H9 (cell line): ENCODE measurements around the gene CAVIN3. TPM values are rescaled to one million over a fixed set of nuclear protein-coding genes. Genes with fewer than 3 reads are reported as not detected.

Experiments
- DNase-seq: peaks from one replicate; pipeline ENCODE4 v3.0.0-alpha.2; 2017
- H2AFZ ChIP-seq: one replicate; pipeline ENCODE4 v1.6.1; 2013; ENCODE audit warnings: mild to moderate bottlenecking, low read length, control low read depth, moderate library complexity
- H2AK5ac ChIP-seq: 2 replicates; pipeline ENCODE4 v1.6.1; 2013; ENCODE audit warnings: low read length, control low read depth, mixed read lengths; ENCODE audit not compliant: insufficient read length
- H2BK120ac ChIP-seq: one replicate; pipeline ENCODE4 v1.6.1; 2013; ENCODE audit warnings: low read depth, mild to moderate bottlenecking, low read length, control low read depth, inconsistent platforms; ENCODE audit not compliant: poor library complexity, severe bottlenecking
- H2BK12ac ChIP-seq: 2 replicates; pipeline ENCODE4 v1.6.1; 2013; ENCODE audit warnings: low read length, control low read depth, mixed read lengths, low read depth; ENCODE audit not compliant: insufficient read length
- H2BK15ac ChIP-seq: 2 replicates; pipeline ENCODE4 v1.6.1; 2013; ENCODE audit warnings: low read depth, low read length, control low read depth
- H2BK20ac ChIP-seq: one replicate; pipeline ENCODE4 v1.6.1; 2013; ENCODE audit warnings: low read depth, mild to moderate bottlenecking, low read length, control low read depth, inconsistent platforms; ENCODE audit not compliant: poor library complexity, severe bottlenecking
- H2BK5ac ChIP-seq: 2 replicates; pipeline ENCODE4 v1.6.1; 2013; ENCODE audit warnings: low read length, control low read depth, mixed read lengths; ENCODE audit not compliant: insufficient read length
- H3K14ac ChIP-seq: 2 replicates; pipeline ENCODE4 v1.6.1; 2013; ENCODE audit warnings: low read length, control low read depth; ENCODE audit not compliant: insufficient read depth
- H3K18ac ChIP-seq: 2 replicates; pipeline ENCODE4 v1.6.1; 2013; ENCODE audit warnings: low read depth, mild to moderate bottlenecking, mixed read lengths, low read length, control low read depth; ENCODE audit not compliant: insufficient read length
- H3K23ac ChIP-seq: 2 replicates; pipeline ENCODE4 v1.6.1; 2013; ENCODE audit warnings: low read length, control low read depth, mixed read lengths, low read depth; ENCODE audit not compliant: insufficient read length
- H3K23me2 ChIP-seq: 2 replicates; pipeline ENCODE4 v1.6.1; 2013; ENCODE audit warnings: low read depth, mild to moderate bottlenecking, mixed read lengths, low read length, control low read depth; ENCODE audit not compliant: insufficient read length, poor library complexity, severe bottlenecking
- H3K27ac ChIP-seq: 2 replicates; pipeline ENCODE4 v1.5.1; 2013; ENCODE audit warnings: low read length, control low read depth, mixed read lengths, low read depth; ENCODE audit not compliant: insufficient read length
- H3K27me3 ChIP-seq: 2 replicates; pipeline ENCODE4 v1.6.1; 2013; ENCODE audit warnings: low read length, control low read depth, inconsistent platforms; ENCODE audit not compliant: insufficient read depth
- H3K4ac ChIP-seq: 2 replicates; pipeline ENCODE4 v1.6.1; 2013; ENCODE audit warnings: low read depth, mild to moderate bottlenecking, control low read depth, inconsistent platforms, low read length, moderate library complexity
- H3K4me1 ChIP-seq: 2 replicates; pipeline ENCODE4 v1.6.1; 2013; ENCODE audit warnings: low read length, control low read depth, inconsistent platforms; ENCODE audit not compliant: insufficient read depth
- H3K4me2 ChIP-seq: 2 replicates; pipeline ENCODE4 v1.6.1; 2013; ENCODE audit warnings: low read length, control low read depth, mixed read lengths; ENCODE audit not compliant: insufficient read length, insufficient read depth
- H3K56ac ChIP-seq: 2 replicates; pipeline ENCODE4 v1.6.1; 2013; ENCODE audit warnings: low read depth, mild to moderate bottlenecking, mixed read lengths, low read length, control low read depth; ENCODE audit not compliant: insufficient read length
- H3K79me1 ChIP-seq: 2 replicates; pipeline ENCODE4 v1.6.1; 2013; ENCODE audit warnings: low read depth, mild to moderate bottlenecking, moderate library complexity, low read length, control low read depth, inconsistent platforms; ENCODE audit not compliant: insufficient read depth, poor library complexity, severe bottlenecking
- H3K79me2 ChIP-seq: 2 replicates; pipeline ENCODE4 v1.6.1; 2013; ENCODE audit warnings: low read length, control low read depth, inconsistent platforms; ENCODE audit not compliant: insufficient read depth
- H3K9ac ChIP-seq: 2 replicates; pipeline ENCODE4 v1.6.1; 2013; ENCODE audit warnings: low read length, control low read depth, mixed read lengths; ENCODE audit not compliant: insufficient read length; ENCODE audit errors: extremely low read depth
- H3K9me3 ChIP-seq: one replicate; pipeline ENCODE4 v1.6.1; 2013; ENCODE audit warnings: low read depth, low read length, inconsistent platforms; ENCODE audit not compliant: control insufficient read depth
- H3T11ph ChIP-seq: one replicate; pipeline ENCODE4 v1.6.1; 2013; ENCODE audit warnings: mild to moderate bottlenecking, low read length, control low read depth, inconsistent platforms
- H4K20me1 ChIP-seq: one replicate; pipeline ENCODE4 v1.6.1; 2013; ENCODE audit not compliant: control insufficient read depth, insufficient read length, insufficient read depth
- H4K5ac ChIP-seq: 2 replicates; pipeline ENCODE4 v1.6.1; 2013; ENCODE audit warnings: low read depth, mild to moderate bottlenecking, mixed read lengths, low read length, control low read depth; ENCODE audit not compliant: insufficient read length
- H4K8ac ChIP-seq: replicated peaks from 2 replicates; pipeline ENCODE4 v1.6.1; 2013; ENCODE audit warnings: low read length, control low read depth, mixed read lengths, low read depth; ENCODE audit not compliant: insufficient read length
- H4K91ac ChIP-seq: 2 replicates; pipeline ENCODE4 v1.6.1; 2013; ENCODE audit warnings: low read depth, mild to moderate bottlenecking, moderate library complexity, mixed read lengths, low read length, control low read depth; ENCODE audit not compliant: insufficient read length
- H3K27ac Mint-ChIP-seq, 3 experiments: 2 replicates in 2 of 3; 3 replicates in 1 of 3; pipeline ENCODE4 v1.8.0; 2020 to 2021; ENCODE audit warnings: mixed read lengths in 3 of 3, mild to moderate bottlenecking in 1 of 3, moderate library complexity in 1 of 3
- H3K27me3 Mint-ChIP-seq: 2 replicates; pipeline ENCODE4 v1.8.0; 2021; ENCODE audit warnings: low read depth, mild to moderate bottlenecking, moderate library complexity, mixed read lengths
- H3K36me3 Mint-ChIP-seq, 3 experiments: 2 replicates in 2 of 3; 3 replicates in 1 of 3; pipeline ENCODE4 v1.8.0; 2020 to 2021; ENCODE audit warnings: low read depth in 3 of 3, mixed read lengths in 3 of 3; ENCODE audit not compliant: insufficient read depth in 1 of 3
- H3K4me1 Mint-ChIP-seq, 2 experiments: 2 replicates each; pipeline ENCODE4 v1.8.0; 2020; ENCODE audit warnings: mixed read lengths in 2 of 2
- H3K4me3 Mint-ChIP-seq, 2 experiments: 2 replicates in 1 of 2; 3 replicates in 1 of 2; pipeline ENCODE4 v1.8.0; 2020 to 2021; ENCODE audit warnings: mild to moderate bottlenecking in 2 of 2, mixed read lengths in 2 of 2, moderate library complexity in 1 of 2
- H3K9me3 Mint-ChIP-seq, 2 experiments: 2 replicates in 1 of 2; 3 replicates in 1 of 2; pipeline ENCODE4 v1.8.0; 2020; ENCODE audit warnings: mild to moderate bottlenecking in 2 of 2, mixed read lengths in 2 of 2, moderate library complexity in 1 of 2
- CTCF ChIP-seq: fragments of 200-600 bp; sonication (generic); conservative IDR thresholded peaks from 3 replicates; pipeline ENCODE4 v1.8.0; 2021; ENCODE audit warnings: antibody characterized with exemption, mild to moderate bottlenecking
- WGBS: extraction: QIAGEN DNeasy Blood & Tissue Kit; methylation state at CpG from one replicate; pipeline ENCODE4 v1.1.7; 2013; ENCODE audit warnings: missing lambda C conversion rate, low lambda C conversion rate, mixed read lengths; ENCODE audit not compliant: insufficient read length; ENCODE audit errors: extremely low coverage; 5-methylcytosine and 5-hydroxymethylcytosine counted together
- total RNA-seq: library from RNA; stranded (reverse); gene quantifications from 2 replicates; pipeline ENCODE4 v1.2.1, GENCODE V29; 2021

The CAVIN3 gene
- total RNA-seq, 1 experiment from 2014 or later, result 60.0 TPM

GRCh38 chr11:6318204-6318603 is 2.1 kb downstream of the CAVIN3 start:
- no peak overlapping the region for H3K14ac ChIP-seq
- H3K4ac ChIP-seq, result no peak overlapping the region
- no peaks in the 10 kb centered on the region; a peak in 1 of 5 replicates for H3K9me3 Mint-ChIP-seq
- H3K27ac Mint-ChIP-seq, result peak overlapping the region in 2 of 3 experiments; percentile 85 to 94; a peak in 1 of 7 replicates
- no peak overlapping the region for H4K8ac ChIP-seq
- H4K91ac ChIP-seq, result no peak overlapping the region
- DNase-seq, result no peak
- no peak overlapping the region for H3K23ac ChIP-seq
- no peak overlapping the region for H2BK120ac ChIP-seq
- H3K9me3 ChIP-seq, result no peaks in the 10 kb centered on the region
- no peaks in the 10 kb centered on the region for H4K20me1 ChIP-seq
- no peak overlapping the region for H2AK5ac ChIP-seq
- H3K36me3 Mint-ChIP-seq, result peaks cover 0 to 14% (median 13%) of the 10 kb centered on the region in 3 experiments; a peak in 4 of 7 replicates
- no peak overlapping the region for H2BK20ac ChIP-seq
- H3K4me2 ChIP-seq, result peak overlapping the region; percentile 96
- TF ChIP-seq CTCF, result no peak
- H3K4me3 Mint-ChIP-seq, result peak overlapping the region; percentile 73 to 75; a peak in 2 of 5 replicates
- no peak overlapping the region for H3K56ac ChIP-seq
- H3T11ph ChIP-seq, result no peak overlapping the region
- peaks cover 4% of the 10 kb centered on the region; the same call in 1 of the 2 replicates for H3K4me1 ChIP-seq
- no peak overlapping the region for H3K9ac ChIP-seq
- no peak overlapping the region for H4K5ac ChIP-seq
- no peak overlapping the region for H2AFZ ChIP-seq
- H3K23me2 ChIP-seq, result peaks cover 18% of the 10 kb centered on the region
- H3K27me3 ChIP-seq, result no peaks in the 10 kb centered on the region; the same call in 1 of the 2 replicates
- H2BK12ac ChIP-seq, result no peak overlapping the region
- no CpG with 5 or more reads among the region's 4 CpGs for WGBS
- H3K27me3 Mint-ChIP-seq, result no peaks in the 10 kb centered on the region; the same call in none of the 2 replicates
- H3K79me2 ChIP-seq, result no peaks in the 10 kb centered on the region
- no peaks in the 10 kb centered on the region for H3K79me1 ChIP-seq
- H3K18ac ChIP-seq, result no peak overlapping the region
- H2BK5ac ChIP-seq, result no peak overlapping the region
- H3K4me1 Mint-ChIP-seq, result peaks cover 54% of the 10 kb centered on the region in 2 experiments
- H3K27ac ChIP-seq, result no peak overlapping the region
- no peak overlapping the region for H2BK15ac ChIP-seq
